ENCODE measurements around the gene FBXL4.

The FBXL4 gene

GRCh38 chr6:98824902-98825599, 122.7 kb downstream of the FBXL4 start:
- no peak for DNase-seq (ENCODE audit: low read depth in 2 of 2)

GRCh38 chr6:98824162-98824901, 123.4 kb downstream of the FBXL4 start:
- DNase-seq (ENCODE audit: low read depth in 2 of 2) = no peak

- no peak for DNase-seq (ENCODE audit: low read depth in 2 of 2)
Measured at GRCh38 chr6:98823428-98824161, 124.2 kb downstream of the FBXL4 start.

- no peak for DNase-seq (ENCODE audit: low read depth in 2 of 2)
Measured at GRCh38 chr6:98821756-98822405, 125.9 kb downstream of the FBXL4 start.
